Lower leg skin (tissue), 3 donors: Measurements from ENCODE around the gene SELENOP.

Experiments used
- POLR2A ChIP-seq, 2 donors: fragments of 450-650 bp; IDR thresholded peaks; one replicate each; pipeline ENCODE4 v1.6.1; 2016 to 2017; ENCODE audit warnings: antibody characterized with exemption in 2 of 2, mild to moderate bottlenecking in 1 of 2, moderate library complexity in 1 of 2
- TF ChIP-seq, protein P1 (sequence below), 3 donors: fragments of 450-650 bp; IDR thresholded peaks; one replicate each; pipeline ENCODE4 v1.5.1; 2016; ENCODE audit warnings: antibody characterized with exemption in 3 of 3, mild to moderate bottlenecking in 3 of 3, moderate library complexity in 2 of 3

DNA sequence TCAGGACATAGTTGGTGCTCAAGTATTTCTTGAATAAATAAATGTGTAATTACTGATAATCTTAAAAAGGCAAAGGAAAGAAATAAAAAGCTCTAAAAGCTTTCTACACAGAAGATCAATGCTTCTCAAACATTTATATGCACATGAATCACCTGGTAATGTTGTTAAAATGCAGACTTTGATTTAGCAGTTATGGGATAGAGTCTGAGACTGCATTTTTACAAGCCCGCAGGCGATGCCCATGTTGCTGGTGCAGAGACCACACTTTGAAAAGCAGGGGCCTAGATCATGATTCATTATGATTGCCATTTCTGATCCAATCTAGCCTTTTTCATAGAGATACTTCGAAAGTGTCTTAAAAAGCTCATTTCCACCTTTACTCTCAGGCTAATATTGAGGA is 58.6 kb downstream of the SELENOP start:
- TF ChIP-seq, protein P1, sequence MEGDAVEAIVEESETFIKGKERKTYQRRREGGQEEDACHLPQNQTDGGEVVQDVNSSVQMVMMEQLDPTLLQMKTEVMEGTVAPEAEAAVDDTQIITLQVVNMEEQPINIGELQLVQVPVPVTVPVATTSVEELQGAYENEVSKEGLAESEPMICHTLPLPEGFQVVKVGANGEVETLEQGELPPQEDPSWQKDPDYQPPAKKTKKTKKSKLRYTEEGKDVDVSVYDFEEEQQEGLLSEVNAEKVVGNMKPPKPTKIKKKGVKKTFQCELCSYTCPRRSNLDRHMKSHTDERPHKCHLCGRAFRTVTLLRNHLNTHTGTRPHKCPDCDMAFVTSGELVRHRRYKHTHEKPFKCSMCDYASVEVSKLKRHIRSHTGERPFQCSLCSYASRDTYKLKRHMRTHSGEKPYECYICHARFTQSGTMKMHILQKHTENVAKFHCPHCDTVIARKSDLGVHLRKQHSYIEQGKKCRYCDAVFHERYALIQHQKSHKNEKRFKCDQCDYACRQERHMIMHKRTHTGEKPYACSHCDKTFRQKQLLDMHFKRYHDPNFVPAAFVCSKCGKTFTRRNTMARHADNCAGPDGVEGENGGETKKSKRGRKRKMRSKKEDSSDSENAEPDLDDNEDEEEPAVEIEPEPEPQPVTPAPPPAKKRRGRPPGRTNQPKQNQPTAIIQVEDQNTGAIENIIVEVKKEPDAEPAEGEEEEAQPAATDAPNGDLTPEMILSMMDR (IDR thresholded peaks at IDR 0.05), result no peak
- TF ChIP-seq POLR2A (IDR thresholded peaks at IDR 0.05), result no peak
